Retina (tissue), 1 donor: ENCODE data around the gene TOR4A.

Experiments used
- DNase-seq: peaks from one replicate; pipeline ENCODE4 v3.0.0-alpha.2; 2016

Gene TOR4A

DNA sequence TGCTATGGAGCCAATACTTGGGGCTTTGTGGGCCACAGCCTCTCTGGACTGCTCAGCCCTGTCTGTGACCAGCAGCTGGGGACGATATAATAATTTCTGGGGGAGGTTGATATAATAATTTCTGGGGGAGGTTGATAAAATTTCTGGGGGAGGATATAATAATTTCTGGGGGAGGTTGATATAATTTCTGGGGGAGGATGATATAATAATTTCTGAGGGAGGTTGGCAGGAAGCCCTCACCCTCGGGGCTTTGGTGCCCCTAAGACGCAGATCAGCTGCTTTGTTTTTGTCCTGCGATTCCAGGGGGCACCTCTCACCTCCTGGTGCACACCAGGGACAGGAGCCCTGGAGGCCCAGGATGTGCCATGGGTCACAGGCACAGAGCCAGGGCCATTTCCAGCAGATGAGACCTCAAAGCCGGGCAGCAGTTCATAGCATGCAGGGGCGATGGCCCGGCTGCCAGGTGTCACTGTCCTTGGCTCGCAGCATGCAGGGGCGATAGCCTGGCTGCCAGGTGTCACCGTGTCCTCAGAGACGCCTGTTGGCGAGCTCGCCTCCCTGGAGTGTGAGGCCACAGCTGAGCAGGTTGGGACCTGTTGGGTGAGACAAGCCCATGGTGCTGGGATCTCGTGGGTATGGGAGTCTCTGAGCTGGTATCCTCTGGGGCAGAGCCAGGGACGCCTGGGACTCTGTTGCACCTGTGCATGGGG, 3.8 kb upstream of the TOR4A start:
- DNase-seq: no peak

DNA sequence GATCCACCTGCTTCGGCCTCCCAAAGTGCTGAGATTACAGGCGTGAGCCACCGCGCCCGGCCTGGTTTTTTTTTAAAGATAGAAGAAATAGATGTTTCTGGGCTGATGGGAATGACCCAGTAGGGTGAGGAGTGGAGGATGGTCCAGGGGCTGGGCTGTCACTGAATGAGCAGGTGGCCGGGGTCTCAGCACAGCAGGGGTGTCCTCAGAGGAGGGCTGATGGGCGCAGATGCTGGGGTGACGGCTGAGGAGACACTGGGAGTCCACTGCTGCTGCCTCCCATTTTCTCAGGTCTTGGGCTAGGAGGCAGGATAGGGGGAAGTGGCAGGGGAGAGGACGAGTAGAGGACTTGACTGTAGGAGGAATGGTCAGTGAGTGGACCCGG, 2.3 kb upstream of the TOR4A start:
- DNase-seq: no peak

DNA sequence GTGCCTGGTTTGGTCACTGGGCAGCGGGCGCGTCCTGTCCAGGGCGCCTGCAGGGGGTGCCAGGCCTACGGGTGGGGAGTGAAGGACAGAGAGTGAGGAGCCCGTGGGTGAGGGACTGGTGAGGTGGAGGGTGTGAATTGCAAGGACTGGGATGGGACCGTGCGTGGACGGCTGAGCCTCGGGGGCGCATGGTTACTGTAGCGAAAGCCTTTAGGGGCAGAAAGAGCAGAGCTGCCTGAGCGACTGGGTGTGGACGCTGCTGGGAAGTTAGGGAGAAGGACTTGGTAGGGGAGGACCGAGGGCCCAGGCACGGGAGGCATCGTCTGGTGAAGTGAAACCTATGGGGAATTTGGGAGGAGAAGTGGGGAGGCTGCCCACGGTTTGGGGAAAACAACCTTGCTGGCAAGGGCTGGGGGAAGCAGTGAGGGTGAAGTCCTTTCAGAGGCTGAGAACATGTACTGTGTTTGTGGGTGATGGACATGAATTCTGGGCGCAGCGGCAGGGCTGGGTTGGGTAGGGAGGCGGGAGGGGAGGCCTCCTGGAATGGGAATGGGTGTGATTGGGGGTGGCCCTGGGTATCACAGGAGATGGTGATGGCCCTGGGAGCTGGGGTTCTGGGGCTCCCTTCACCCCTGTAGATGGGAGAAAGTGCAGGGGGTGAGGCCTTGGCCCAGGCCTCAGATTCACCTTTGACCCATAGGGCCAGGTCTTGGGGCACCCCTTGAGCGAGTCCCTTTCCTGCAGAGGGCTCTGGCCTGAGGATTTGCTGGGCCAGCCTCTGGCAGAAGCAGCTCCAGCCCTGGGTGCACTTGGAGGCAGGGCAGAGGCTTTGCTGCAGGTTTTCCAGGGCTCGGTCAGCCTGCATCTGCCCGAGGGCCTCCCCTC, 1.7 kb upstream of the TOR4A start:
- DNase-seq: no peak

DNA sequence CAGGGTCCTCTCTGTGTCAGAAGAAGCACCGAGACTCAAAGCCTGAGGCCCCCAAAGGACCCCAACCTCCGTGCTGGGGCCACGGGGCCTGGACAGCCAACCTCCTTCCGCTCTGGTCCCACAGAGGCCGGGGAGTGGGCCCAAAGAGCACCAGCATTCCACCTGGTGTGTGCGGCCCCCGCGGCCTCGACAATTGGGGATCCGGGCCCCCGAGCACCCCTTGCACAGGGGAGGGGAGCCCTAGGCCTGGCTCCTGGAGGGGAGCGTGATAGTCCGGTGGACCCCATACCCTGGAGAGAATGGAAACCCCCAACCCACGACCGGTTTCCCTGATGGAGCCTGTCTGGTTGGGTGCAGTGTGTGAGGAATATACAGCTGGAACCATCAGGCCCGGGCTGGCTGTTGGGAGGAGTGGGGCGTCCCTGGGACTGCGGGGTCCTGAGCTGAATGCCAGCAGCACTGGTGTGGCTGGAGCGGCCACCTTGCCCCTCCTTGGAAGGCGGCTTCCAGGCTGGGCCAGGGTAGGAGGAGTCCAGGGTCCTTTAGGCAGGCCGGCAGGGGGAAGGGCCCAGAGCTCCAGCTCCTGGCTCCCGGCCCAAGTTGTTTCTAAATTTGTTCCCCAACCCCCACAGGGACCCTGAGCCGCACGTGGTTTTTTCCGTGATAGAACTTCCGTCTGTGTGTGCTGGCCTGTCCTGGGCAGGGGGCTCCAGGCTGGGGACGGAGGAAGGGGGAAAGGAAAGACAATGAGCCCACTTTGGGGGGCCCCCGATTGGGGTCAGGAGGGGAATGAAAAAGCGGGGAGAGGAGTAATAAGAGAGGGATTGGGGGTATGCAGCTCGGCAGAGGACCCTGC, 825 bp upstream of the TOR4A start:
- no peak for DNase-seq

DNA sequence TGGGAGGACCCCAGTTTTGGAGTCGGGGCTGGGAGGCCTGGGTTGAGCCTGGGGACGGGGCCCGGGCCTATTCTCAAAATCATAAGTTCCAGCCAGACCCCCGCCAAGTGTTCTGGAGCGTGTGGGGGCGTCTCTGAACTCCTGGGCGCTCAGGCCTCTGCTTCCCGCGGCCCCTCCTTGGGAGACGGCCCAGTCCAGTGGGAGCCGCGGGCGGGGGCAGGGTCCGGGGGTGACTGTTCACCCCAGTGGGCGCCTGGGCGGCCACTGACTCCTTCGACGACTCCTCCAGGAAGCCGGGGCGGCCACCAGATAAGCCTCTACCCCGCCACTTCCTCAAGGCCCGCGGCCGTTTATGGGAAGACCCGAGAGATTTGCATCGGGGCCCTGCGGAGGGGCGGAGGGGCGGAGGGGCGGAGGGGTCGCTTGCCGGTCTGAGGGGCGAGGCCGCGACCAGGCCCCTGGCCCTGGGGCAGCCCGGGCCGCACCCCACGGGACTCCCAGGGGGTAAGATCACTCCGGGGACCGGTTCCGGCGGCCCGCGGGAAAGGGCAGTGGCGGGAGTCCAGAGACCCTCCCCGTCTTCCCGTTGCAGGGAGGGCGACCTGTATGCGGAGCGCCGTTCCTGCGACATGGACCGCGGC, 655 bp downstream of the TOR4A start:
- DNase-seq: peak; percentile 29

DNA sequence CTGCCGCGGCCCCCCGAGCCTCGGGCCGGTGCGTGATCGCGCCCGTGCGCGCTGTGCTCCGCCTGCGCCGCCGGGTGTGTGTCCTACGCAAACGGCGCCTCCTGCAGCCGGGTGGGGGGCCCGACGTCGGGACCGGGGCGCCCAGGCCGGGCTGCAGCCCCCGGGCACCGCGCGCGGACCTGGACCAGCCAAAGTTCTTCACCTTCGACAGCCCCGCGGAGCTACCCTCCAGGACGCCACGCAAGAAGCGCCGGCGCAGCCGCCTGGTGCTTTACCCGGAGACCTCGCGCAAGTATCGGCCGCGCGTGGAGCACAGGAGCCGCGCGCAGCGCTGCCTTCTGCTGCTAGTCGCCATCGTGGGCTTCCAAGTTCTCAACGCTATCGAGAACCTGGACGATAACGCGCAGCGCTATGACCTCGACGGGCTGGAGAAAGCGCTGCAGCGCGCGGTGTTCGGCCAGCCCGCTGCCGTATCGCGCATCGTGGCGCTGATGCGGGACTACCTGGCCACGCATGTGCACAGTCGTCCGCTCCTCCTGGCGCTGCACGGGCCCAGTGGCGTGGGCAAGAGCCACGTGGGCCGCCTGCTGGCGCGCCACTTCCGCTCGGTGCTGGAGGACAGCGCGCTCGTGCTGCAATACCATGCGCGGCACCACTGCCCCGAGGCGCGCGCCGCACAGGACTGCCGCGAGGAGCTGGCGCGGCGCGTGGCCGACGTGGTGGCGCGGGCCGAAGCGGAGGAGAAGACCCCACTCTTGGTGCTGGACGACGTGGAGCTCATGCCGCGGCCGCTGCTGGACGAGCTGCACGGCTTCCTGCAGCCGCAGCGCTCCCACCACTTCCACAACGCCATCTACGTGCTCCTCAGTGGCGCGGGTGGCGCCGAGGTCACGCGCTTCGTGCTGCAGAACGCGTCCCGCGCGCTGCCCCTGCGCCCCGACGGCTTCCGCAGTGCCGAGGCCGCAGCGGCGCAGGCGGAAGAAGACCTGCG, 1.5 kb downstream of the TOR4A start:
- DNase-seq: peak; percentile 31

DNA sequence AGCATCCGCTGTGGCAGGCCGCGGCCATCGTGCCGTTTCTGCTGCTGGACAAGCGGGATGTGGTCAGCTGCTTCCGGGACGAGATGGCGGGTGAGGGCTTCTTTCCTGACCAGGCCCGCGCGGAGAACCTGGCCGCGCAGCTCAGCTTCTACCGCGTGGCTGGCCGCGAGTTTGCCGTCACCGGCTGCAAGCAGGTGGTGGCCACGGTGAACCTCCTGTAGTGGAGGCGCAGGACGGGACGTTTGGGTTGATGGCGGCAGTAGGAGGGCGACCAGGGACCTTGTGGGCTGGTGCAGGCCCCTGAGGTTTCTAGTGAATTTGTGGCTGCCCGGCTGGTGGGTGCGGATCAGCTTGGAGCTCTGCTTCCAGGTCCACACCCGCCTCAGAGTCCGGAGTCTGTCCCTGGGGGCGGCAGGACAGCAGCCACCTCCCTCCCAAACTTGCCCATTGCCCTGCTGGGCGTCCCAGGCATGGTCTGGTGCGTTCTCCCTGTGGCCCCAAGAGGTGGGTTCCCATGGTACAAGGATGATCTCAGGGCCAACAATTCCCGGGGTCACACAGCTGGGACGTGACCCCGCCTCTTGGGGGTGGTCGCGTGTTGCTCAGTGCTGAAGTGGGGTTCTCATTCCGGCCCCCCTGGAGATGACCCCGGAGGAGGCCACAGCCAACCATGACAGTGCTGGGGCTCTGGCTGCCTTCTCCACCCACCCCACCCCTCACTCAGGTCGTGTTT, 2.4 kb downstream of the TOR4A start:
- no peak for DNase-seq

DNA sequence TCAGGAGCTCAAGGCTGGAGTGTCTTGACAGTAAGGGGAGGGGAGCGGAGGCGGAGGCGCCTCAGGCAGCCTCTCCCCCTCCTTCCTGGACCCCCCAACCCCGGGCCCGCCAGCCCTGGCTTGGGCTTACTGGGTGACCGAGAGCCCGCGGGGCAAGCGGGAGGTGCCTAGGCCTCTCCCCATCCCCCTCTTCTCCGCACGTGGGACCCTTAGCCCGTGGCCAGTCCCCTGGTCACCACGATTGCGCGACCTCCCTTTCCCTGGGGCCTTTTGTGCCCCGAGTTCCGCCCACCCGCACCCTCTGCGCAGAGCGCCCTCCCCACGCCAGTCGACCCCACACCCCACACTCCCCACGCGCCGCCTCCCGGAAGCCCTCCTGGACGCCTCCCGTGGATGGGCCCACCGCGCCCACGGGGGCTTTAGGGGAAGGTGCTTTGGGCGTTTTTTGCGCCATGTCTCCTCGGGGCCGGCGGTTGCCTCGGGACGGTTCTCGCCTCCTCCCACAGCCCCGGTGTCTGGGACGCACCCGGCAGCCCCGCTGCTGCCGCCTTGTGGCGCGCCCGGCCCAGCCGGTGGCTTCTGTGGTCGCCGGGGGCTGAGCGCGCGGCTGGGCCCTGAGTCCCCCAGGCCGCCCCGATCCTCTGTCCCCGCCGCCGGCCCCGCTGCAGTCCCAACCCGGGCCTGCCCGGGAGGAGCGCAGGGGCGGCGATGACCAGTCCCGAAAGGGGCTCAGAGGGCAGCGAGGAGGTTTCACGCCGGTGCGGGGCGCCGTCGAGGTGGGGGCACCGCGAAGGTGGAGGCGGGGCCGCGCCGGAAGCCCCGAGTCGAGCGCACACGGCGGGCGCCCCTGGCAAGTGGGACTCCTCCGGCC, 3.2 kb downstream of the TOR4A start:
- DNase-seq: peak; percentile 69

DNA sequence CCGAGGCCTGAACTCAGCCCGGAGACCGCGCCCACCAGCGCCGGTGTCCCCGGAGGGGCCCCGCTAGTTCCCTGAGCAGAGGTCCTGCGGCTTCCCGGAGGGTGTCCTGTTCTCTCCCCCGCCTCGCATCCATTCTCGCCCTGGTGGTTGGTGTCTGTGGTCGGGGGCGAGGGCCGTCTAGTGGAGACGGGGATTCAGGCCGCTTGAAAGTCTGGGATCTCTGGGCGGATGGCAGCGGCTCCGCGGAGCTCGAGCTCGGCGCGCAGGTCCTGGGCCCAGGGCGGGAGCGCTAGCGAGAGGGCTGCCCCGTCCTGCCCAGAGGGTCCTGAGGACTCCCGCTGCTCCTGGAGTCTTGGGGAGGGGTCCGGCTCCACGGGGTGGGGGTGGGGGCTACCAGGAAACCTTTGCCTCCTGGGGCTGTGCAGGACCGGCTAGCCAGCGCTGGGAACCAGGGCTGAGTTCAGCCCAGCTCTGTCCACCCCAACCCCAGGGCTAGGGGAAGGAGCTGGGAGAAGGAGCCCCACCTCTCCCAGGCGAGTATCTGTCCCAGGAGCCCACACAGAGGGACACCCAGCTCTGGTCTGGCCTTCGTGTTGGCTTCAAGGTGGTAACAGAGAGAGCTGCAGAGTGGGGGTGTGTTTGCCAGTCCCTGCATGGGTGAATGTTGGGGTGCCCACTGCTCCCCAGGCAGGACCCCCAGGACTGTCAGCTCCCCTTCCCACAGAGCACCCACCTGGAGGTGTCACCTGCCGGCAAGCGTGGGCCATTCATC, 4.0 kb downstream of the TOR4A start:
- DNase-seq: no peak

DNA sequence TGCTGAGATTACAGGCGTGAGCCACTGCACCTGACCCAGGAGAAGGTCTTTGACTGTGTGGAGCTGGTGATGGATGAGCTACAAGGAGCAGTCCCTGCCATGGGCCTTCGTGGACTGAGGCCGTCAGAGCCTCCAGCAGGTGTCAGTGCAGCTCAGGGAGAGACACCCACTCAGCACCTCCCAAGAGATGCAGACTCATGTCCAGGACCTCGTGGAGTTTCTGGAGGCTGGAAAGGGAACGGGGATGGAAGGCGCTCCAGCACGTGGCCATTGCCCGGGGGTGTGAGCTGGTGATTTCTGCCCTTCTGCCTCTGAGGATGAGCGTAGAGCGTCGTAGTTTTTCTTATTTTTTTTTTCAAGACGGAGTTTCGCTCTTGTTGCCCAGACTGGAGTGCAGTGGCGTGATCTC, 9.5 kb downstream of the TOR4A start:
- DNase-seq: no peak

DNA sequence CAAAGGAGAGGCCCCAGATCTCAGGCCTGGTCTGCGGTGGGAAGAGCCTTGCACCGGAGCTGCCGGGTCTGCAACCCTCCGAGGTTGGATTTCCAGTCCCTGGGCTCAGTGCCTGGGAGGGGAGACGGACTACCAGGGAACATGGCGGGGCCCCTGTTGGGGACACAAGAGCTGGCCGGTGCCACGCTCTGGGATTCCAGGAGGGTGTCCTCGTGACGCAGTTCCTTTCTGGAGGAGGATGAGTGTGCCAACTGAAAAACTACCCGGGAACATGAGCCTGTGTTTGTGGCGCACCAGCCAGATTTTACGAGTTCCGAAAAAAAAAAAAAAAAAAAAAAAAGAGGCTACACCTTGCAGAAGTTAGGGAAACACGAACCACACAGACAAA, 15.6 kb downstream of the TOR4A start:
- no peak for DNase-seq

DNA sequence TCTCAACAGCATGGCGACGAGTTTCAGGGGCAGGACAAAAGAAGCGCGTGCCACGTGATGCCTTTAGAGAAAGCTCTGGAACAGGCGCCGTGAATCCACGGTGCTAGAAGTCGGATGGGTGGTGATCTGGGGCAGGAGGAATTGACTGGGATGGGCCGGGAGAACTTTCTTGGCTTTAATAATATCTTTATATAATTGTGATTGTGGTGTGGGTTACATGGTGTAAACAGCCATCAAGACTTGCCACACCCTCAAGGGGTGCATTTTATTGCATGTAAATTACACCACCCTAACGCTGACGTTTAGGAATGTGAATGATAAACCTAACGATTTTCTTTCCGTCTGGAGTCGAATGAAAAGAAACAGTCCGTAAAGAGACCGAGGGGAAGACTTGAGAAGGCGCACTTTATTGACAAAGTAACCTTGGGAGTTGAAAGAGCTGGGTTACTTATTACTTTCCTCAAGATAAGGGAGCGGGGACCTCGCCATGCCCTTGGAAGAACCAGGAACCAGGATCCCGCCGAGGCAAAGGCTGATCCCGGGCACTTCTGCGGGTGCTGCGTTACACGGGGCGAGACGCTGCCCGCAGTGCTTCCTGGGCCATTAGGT, 16.1 kb downstream of the TOR4A start:
- no peak for DNase-seq

DNA sequence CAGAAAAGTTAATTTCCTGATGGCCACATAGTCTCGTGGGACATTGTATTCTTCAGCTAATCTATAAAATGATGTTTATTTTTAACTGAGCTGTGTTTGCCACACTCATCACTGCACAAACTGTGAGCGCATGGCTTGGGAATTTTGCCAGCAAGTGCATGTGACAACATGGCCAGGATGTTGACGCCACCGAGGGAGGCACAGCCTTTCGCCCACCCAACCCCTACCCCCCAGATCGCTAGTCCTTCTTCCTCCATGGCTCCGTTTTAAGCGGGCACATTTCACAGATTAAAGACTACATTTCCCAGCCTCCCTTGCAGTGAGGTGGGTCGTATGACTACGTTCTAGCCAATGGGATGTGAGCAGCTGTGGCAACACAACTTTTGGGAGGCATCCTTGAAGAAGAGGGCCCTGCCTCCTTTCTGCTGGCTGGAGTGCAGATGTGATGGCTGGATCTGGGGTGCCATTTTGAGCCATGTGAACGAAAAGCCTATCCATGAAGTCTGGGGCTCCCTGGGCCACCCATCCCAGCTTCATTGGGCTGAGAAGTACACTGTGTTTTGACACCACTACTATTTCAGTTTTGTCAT, 16.7 kb downstream of the TOR4A start:
- peak; percentile 46 for DNase-seq

DNA sequence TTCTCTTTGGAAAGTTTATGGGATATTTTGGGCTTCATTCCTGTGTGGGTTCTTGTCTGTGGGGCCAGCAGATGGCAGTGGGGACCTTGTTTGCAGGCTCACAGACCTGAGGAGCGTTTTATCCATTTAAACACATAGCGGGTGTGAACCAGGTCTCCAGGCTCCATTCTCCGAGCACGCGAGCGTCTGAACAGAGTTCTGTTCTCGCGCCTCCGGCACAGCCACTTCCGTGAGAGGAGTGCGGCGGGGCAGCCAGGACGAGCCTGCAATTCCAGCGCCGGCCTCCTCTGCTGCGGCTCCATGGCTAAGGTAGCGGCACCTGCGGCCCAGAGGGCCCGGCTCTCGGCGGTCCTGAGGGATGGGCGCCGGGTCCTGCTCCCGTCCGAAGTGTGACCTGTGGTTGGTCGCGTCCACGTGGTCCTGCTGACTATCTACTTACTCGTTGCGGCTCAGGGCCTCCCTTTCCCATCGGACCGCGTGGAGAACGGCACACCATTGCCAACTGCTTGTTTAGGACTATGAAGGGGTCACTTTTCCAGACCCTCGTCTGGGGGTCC, 17.2 kb downstream of the TOR4A start:
- DNase-seq: peak; percentile 67

DNA sequence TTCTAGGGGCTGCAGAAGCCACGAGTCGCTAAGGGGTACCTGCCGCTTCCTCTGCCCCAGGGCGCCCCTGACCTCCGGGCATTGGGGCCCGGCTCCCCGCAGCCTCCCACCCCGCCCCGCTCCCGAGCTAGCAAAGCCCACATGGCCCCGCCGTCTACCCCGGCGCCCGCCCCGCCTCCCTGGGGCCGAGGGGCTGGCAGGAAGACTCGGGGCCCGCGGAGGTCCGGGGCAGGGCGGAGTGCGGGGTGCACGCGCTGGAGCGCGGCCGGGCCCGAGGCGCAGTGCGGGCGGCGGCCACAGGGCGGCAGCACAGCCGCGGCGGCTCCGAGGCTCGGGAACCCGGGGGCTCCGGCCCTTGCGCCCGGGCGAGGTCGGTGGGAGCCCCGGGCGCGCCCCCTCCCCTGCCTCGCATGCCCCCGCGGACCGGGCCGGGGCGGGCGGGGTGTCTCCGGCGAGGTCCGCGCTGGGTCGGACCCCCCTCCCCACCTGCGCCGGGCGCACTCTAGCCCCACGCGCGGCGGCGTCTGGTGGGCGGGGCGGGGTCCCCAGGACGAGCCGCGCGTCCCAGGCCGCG, 17.8 kb downstream of the TOR4A start:
- peak; percentile 44 for DNase-seq

DNA sequence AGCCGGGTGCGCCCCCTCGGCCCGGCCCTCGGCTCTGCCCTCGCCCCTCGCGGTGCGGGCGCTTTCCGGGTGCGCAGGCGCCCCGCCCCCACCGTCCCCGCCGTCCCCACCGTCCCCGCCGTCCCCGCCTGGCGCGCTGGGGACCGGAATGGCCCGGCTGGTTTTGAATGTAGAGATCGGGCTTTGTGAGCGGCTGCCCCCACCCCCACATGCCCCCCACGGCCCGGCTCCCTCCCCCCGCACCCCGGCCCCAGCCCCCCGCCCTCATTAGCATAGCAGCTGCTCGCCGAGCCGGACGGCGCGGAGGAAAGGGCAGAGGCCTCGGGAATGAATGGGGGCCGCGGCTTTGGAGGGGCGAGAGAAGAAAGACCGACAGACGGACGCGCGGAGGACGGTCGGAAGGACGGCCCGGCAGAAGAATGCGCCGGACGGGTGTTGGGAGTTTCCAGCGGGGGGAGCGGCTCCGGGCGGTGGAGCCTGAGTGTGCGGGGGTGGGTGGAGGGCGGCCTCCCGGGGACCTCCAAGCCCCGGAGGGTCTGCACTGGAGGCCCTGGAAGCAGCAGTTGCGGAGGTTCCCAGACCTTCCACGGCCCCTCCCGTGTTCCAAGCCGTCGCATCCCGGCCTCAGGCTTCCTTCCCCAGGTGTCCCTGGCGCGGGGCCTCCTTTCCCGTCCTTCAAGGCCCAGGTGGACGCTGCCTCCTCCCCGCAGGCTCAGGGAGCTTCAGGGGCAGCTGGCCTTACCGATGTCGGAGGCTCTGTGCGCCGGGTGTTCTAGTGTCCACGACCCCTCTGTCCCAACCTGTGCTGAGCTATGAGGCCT, 18.5 kb downstream of the TOR4A start:
- peak; percentile 73 for DNase-seq
